ENCODE results near the gene ARHGAP6.
"Not testable (repeated sequence)": the region's sequence is repeated elsewhere in the genome, so short reads cannot be mapped to it uniquely, and the experiment has no call there.

Gene ARHGAP6

DNA sequence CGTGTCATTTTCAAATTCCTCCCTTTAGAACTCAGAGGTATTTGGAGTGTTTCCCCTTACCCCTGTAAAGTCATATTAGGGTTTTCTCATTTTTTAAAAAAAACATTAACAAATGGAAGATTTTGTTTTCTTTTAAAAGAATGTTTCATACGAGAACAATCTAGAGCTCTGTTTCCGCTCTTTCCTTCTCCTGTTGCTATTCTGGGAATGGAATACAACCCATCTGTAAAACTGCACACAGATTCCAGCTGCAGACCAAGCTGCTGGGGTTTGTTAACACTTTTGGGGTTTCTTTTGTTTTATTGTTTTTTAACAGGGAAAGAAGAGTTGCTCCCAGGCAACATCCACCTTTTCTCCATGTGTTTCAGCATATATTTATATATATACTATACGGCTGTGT, 493.3 kb downstream of the ARHGAP6 start:
- H3K4me3 ChIP-seq (ENCODE audit: low read length), result no peak overlapping the region
- no peak for DNase-seq (ENCODE audit: low read depth, low spot score)

DNA sequence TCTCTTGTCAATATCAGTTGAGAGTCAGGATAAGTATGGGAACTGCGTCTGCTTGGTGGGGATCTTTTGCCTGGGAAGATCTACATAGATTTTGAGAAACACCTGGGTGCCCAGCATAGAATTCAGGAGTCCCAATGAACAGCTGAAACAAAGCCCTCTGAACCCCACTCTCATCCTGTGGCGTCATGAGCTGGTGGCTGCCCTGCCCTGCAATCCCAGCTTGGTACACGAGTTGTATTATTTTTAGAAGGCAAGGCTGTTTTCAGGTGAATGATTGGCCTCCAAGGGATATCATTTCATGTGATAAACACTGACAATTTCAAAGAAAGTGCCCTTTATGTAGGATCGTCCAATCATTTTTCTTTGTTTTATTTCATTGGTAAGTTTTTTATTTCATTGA, 493.8 kb downstream of the ARHGAP6 start:
- H3K4me3 ChIP-seq (ENCODE audit: low read length), result no peak overlapping the region
- no peak for DNase-seq (ENCODE audit: low read depth, low spot score)

DNA sequence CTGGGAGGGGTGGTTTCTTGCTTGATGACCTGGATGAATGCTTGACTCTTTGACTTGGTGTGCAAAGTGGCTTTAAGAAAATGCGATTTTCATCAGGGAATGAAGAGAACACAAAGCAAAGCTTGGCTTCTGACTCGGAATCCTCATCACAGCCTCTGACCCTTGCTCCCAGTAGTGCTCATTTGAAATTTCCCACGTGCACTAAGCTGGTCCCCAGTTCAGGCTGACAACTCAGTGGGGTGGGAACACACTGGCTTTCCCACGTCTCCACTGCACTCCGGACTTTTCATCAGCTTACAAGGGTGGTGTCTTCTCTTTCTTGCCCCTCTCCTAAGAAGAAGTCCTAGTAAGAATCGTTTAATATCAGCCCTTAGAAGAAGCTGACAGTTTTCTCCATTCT, 501.3 kb downstream of the ARHGAP6 start:
- no peak for DNase-seq (ENCODE audit: low read depth, low spot score)
- H3K4me3 ChIP-seq (ENCODE audit: low read length), result no peak overlapping the region

GRCh38 chrX:11159149-11159548, 506.6 kb downstream of the ARHGAP6 start:
- DNase-seq (ENCODE audit: low read depth, low spot score), result no peak
- no peak overlapping the region for H3K4me3 ChIP-seq (ENCODE audit: low read length)

- H3K4me3 ChIP-seq (ENCODE audit: low read length), result no peak overlapping the region
- no peak for DNase-seq (ENCODE audit: low read depth, low spot score)
These were observed 513.7 kb downstream of the ARHGAP6 start for GRCh38 chrX:11151799-11152559.

DNA sequence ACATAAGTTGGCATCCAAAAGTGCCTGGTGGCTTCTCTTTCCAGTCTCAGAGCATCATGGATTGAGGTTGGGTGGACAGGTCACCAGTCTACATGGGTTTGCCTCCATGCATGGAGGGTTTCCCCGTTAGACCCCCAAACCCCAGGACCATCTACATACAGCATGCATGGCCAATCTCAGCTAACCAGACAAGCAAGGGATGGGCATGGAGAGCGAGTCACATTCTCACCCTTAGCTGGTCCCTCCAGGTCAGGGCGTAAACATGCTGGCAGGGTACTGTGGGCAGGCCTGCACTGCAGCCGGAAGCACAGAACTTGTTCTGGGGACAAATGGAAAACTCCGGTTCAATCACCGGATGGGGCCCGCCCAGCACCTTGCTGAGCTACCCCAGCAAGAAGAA, 517.3 kb downstream of the ARHGAP6 start:
- DNase-seq (ENCODE audit: low read depth, low spot score), result no peak

GRCh38 chrX:11146411-11146810, 519.3 kb downstream of the ARHGAP6 start:
- no peak for DNase-seq (ENCODE audit: low read depth, low spot score)
- H3K4me3 ChIP-seq (ENCODE audit: low read length), result no peak overlapping the region

More for the DNA sequence above, 517.3 kb downstream of the ARHGAP6 start:
- no peak overlapping the region for H3K4me3 ChIP-seq (ENCODE audit: low read length)

DNA sequence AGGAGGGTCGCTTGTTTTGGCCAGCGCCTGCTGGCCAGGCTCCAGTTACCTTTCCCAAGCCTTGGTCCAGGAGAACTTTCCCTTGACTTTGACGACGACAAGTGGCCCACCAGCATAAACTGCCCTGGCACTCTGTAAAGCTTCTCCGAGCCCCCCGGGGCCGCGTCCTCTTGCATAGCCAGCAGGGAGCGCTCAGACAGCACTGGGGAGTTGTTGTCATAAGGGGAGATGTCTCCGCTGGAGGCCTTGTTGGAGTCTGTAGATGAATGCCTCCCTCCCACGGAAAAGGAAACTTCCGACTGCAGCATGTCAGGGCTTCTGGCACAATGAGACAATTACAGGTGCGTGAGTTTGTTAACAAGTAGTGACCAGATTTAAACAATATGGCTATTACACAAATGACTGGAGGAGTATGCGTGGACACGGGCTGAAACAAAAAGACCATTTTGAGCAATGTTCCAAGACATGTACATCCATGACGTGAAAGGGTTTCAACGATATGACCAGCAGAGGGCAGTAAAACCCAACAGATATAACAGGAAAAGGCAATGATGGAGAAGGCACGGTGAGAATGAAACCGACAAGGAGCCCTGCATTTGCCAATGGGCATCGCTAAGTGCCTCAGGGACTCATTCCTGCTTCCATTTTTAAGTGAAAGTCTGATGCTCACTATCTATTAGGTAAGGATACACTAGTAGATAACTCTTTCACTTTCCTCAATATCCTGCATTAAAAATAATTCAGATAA, 521.6 kb downstream of the ARHGAP6 start:
- H3K4me3 ChIP-seq (ENCODE audit: low read length), result no peak overlapping the region
- DNase-seq (ENCODE audit: low read depth, low spot score), result peak; percentile 68

DNA sequence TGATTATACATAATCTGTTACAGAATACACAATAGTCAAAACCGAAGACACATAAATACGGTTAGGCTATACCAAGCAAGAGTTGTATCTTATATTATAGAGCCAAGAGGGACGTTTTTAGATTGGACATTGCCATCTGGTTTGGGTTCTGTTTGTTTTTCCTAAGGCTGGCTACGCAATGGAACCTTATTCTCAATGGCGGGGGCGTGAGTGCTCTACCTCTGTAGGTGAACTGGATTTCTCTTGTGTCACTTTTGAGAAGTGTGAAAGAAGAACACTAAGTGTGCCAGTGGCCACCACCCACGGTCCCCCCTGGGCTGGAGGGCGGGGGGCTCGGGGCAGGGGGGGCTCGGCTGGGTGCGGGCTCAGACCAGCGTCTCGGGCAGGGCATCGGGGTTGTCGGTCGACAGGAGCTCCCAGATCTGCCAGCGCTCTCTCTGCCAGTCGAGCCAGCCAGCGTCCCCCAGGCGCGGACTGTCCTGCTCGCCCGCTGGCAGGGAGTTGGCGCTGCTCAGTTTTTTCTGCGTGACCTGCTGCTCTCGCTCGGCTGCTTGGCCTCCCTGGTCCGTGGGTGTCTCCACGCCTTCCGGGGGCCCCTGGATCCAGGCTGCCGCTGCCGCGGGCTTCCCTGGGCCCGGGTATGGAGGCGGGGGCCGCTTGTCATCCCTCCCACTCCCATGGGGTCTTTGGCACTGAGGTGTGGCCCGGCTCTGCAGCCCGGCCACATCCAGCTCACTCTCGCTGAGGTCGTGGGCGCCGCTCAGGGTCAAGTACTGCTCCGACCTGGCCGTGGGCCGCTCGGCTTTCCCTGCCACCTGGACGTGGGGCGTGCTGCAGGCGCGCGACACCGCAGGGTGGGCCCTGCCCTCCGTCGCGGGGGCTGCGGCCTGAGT, 527.0 kb downstream of the ARHGAP6 start:
- no peak for DNase-seq (ENCODE audit: low read depth, low spot score)

DNA sequence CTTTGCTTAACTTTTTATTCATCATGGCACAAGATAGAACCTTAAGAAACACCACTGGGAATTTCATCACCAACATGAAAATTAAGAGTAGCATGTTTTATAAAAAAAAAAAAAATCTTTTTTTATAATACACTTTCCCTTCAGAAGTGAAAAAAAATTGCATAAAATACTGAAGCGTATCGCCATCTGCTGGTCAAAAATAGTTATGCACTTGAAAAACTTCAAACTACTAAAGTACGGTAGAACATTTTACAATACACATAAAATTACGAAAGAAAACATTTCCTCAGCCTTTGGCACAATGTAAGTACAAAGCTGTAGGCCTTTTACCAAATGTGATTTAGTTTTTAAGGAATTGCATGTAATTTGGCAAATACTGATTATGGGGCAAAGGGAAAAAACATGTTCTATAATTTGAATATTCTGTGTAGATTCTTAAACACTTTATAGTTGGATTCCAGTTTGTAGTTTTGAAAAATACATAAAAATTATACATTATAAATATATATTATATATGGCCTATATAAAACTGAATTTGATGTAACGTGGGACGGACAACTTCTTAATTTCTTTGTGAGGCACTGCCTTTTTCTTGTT, 528.1 kb downstream of the ARHGAP6 start:
- H3K4me3 ChIP-seq (ENCODE audit: low read length), result no peak overlapping the region
- peak; percentile 27 for DNase-seq (ENCODE audit: low read depth, low spot score)

More for the DNA sequence above, 527.0 kb downstream of the ARHGAP6 start:
- no peak overlapping the region for H3K4me3 ChIP-seq (ENCODE audit: low read length)

- no peak overlapping the region for H3K4me3 ChIP-seq (ENCODE audit: low read length)
- DNase-seq (ENCODE audit: low read depth, low spot score), result no peak
These were observed 530.0 kb downstream of the ARHGAP6 start for GRCh38 chrX:11135564-11136185.

- H3K4me3 ChIP-seq (ENCODE audit: low read length), result no peak overlapping the region
- no peak for DNase-seq (ENCODE audit: low read depth, low spot score)
These were observed 534.6 kb downstream of the ARHGAP6 start for GRCh38 chrX:11131146-11131545.

DNA sequence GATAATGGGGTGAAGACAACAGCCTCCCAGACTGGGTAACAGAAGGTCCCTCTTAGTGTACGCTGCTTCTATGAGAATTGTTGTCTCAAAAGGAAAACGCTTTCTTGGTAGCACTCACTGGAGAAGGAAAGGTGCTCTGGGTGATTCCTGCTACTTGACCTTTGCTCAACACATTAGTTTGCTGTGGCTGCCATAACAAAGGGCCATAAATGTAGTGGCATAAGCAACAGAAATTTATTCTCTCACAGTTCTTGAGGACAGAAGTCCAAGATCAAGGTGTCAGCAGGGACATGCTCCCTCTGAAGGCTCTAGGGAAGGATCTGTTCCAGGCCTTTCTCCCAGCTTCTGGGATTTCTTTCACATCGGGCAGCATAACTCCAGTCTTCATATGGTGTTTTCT, 535.6 kb downstream of the ARHGAP6 start:
- no peak overlapping the region for H3K4me3 ChIP-seq (ENCODE audit: low read length)
- DNase-seq (ENCODE audit: low read depth, low spot score), result no peak

GRCh38 chrX:11129534-11130105, 536.1 kb downstream of the ARHGAP6 start:
- no peak for DNase-seq (ENCODE audit: low read depth, low spot score)
- H3K4me3 ChIP-seq (ENCODE audit: low read length), result no peak overlapping the region

GRCh38 chrX:11125060-11125459, 540.7 kb downstream of the ARHGAP6 start:
- H3K4me3 ChIP-seq (ENCODE audit: low read length), result no peak overlapping the region
- no peak for DNase-seq (ENCODE audit: low read depth, low spot score)

DNA sequence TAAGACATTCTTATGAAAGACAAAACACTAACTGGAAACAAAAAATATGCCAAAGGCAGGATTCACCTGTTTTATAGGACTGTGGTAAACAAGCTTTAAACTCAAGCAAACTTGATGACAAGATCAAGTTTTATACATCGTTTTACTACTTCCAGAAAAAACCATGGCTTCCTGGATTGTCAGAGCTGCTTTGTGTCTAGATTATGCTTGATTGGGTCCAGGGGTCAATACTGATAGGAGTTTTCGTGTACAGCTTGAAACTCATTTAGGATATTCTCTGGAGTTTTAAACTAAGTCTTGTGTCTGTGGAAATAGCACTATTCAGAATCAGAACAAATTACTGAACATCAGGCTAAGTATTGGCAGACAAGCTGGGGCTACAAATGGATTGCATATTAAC, 541.6 kb downstream of the ARHGAP6 start:
- no peak overlapping the region for H3K4me3 ChIP-seq (ENCODE audit: low read length)

DNA sequence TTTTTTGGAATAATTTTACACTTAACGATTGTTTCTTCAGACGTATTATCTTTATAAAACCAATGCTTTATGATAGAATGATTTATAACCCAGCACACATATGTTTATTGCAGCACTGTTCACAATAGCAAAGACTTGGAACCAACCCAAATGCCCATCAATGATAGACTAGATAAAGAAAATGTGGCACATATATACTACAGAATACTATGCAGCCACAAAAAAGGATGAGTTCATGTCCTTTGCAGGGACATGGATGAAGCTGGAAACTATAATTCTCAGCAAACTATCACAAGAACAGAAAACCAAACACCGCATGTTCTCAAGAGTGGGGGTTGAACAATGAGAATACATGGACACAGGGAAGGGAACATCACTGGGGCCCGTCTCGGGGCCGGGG, 542.6 kb downstream of the ARHGAP6 start:
- DNase-seq (ENCODE audit: low read depth, low spot score); H3K4me3 ChIP-seq (ENCODE audit: low read length): not testable (repeated sequence)

More for the DNA sequence above, 541.6 kb downstream of the ARHGAP6 start:
- DNase-seq (ENCODE audit: low read depth, low spot score), result no peak

DNA sequence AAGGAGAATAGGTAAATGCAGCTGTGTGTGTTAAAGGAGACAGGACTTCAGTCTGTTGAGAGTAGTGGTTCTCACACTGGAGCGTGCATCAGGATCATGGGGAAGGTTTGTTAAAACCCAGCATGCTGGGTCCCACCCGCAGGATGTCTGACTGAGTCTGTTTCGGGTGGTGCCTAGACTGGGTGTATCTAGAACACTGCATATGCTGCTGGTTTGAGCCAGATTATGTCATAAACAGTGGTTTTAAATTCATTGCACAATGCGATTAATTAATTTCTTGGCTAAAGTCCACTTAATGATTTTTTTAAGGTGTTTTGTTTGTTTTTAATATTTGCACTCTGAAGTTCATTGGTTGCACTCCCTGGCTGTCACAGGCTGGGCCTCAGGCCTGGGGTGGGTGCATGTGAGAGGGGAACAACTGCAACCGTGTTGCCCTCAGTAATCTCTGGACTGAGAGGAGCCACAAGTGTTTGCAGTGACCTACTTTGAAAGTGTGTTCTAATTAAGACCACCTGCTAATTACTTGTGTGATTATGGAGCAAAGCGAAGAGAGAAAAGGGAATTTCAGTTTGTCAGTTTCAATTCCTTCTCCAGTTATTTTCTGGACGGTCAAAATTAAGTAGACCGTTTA, 546.3 kb downstream of the ARHGAP6 start:
- DNase-seq (ENCODE audit: low read depth, low spot score), result no peak

More for the DNA sequence above, 546.3 kb downstream of the ARHGAP6 start:
- no peak overlapping the region for H3K4me3 ChIP-seq (ENCODE audit: low read length)

All from Jurkat, Clone E6-1 (cell line).